ENCODE data around the gene RFX2. TPM values are rescaled to one million over a fixed set of nuclear protein-coding genes. Genes with fewer than 3 reads are reported as not detected.

RFX2 gene
- total and polyA plus RNA-seq, 9 of the 15 experiments (the other 6 are each of a cell fraction or from before 2014, with no cell fraction given): 3.6 to 18.7 (median 8.7) TPM

- TF ChIP-seq ZNF445 (CRISPR knock-in tag; IDR thresholded peaks at IDR 0.05; ENCODE audit: low read depth): no peak
- TF ChIP-seq ZNF12 (CRISPR knock-in tag; IDR thresholded peaks at IDR 0.05): no peak
Measured at GRCh38 chr19:6038634-6039405, 71.5 kb downstream of the RFX2 start (continued).

- BruUV-seq (replicated peaks): no TSS peak
- Histone ChIP-seq H3K4me2 (ENCODE audit: insufficient read depth, low read length) (no peak overlapping the region), H3K27me3 (ENCODE audit: control insufficient read depth in 2 of 2, insufficient read depth in 2 of 2, low read length in 2 of 2) (no peaks in the 10 kb centered on the region), H3K9me1 (ENCODE audit: control insufficient read depth, insufficient read depth, low read length) (no peaks in the 10 kb centered on the region), H3K36me3 (ENCODE audit: control insufficient read depth, insufficient read depth, low read length) (peaks cover 3% of the 10 kb centered on the region; the same call in 1 of the 3 replicates), H4K20me1 (replicated peaks; ENCODE audit: control insufficient read depth, insufficient read depth, low read length) (no peaks in the 10 kb centered on the region), H3K9ac (ENCODE audit: insufficient read depth in 1 of 2, low read depth in 2 of 2, low read length in 2 of 2) (no peak overlapping the region), H2AFZ (ENCODE audit: low read depth, low read length) (no peak overlapping the region), H3K9me3 (replicated peaks; ENCODE audit: control insufficient read depth, insufficient read depth, low read depth, low read length) (no peaks in the 10 kb centered on the region; the same call in 1 of the 2 replicates), H3K4me1 (replicated peaks in 1 of 2; ENCODE audit: control insufficient read depth in 2 of 2, insufficient read depth in 2 of 2, low read length in 2 of 2) (peaks cover 0 to 5% of the 10 kb centered on the region in 2 experiments; a peak in 1 of 5 replicates), H3K4me3 (no peak overlapping the region), H3K27ac (ENCODE audit: extremely low read depth, low read depth, low read length) (no peak overlapping the region), H3K79me2 (ENCODE audit: control insufficient read depth, insufficient read depth, low read length) (no peaks in the 10 kb centered on the region)
- WGBS (ENCODE audit: insufficient coverage, low coverage, missing lambda C conversion rate): 72% methylated on average over 3 of the region's 3 CpGs
- no peak for ATAC-seq
- CTCF ChIA-PET (ENCODE audit: low intra/inter-chr PET ratio): no interaction called here
- no peak for DNase-seq (ENCODE audit: extremely low read depth in 1 of 4, low spot score in 3 of 4)
- no peak for FAIRE-seq
- POLR2A ChIA-PET: interaction anchor here (0.8 to 1.0 kb wide), 2 partner anchors 9 to 13 kb away, joined by 3 to 4 read pairs; no protein-coding TSS in a partner anchor
- intact Hi-C loops (cut with micrococcal nuclease) (no loop called here), in situ Hi-C loops (cut with MboI) (no loop called here)
- no peak for TF ChIP-seq BMI1 (IDR thresholded peaks at IDR 0.05; ENCODE audit: low read length)
- no peak for TF ChIP-seq ADNP (tag; IDR thresholded peaks at IDR 0.05)
- no peak for TF ChIP-seq NFIC (IDR thresholded peaks at IDR 0.05)
- TF ChIP-seq TCF7L2 (IDR thresholded peaks at IDR 0.05; ENCODE audit: low read depth, low read length): no peak
- TF ChIP-seq KLF16 (IDR thresholded peaks at IDR 0.05): no peak
- no peak for TF ChIP-seq TFE3 (CRISPR knock-in tag; IDR thresholded peaks at IDR 0.05)
- no peak for TF ChIP-seq MAZ (CRISPR knock-in tag; conservative IDR thresholded peaks at IDR 0.05 in 1 of 2, IDR thresholded peaks at IDR 0.05 in 1 of 2)
Measured at GRCh38 chr19:6035026-6035425, 75.3 kb downstream of the RFX2 start.
